ENCODE results near the gene FAM180A. TPM values are rescaled to one million over a fixed set of nuclear protein-coding genes. Genes with fewer than 3 reads are reported as not detected.

Gene FAM180A
- total and polyA plus RNA-seq, 8 donors = 0.08 to 5.8 (median 1.4) TPM; not detected in 4

DNA sequence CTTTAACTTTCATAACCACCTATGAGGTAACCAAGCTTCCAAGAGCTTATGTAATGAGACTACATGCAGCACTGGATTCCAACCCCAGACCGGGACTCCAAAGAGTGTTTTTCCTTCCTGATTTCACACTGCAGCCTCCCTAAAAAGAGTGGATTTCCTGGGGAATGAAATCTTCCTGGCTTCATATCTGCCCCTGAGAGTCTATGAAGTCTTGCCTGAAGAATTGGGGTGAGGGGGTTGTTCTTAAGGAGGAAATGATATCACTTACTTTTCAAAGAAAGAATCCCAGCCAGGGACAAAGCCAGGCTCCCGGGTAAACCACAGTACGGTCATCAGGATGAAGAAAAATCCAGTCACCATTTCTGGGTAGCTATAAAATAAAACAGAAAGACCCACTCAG, 56.6 kb downstream of the FAM180A start:
- WGBS, 5 donors = 62 to 88% (median 85%) methylated on average over 3 of the region's 3 CpGs
- Histone ChIP-seq H3K4me3 (no peak overlapping the region), H3K4me1 (no peaks in the 10 kb centered on the region), H3K27me3 (no peaks in the 10 kb centered on the region), H3K9me3 (no peaks in the 10 kb centered on the region), H3K27ac (no peak overlapping the region), H3K36me3 (peaks cover 0 to 66% (median 34%) of the 10 kb centered on the region in 4 donors)
- no peak for DNase-seq
- no peak for TF ChIP-seq POLR2AphosphoS5 (IDR thresholded peaks at IDR 0.05)
- no peak for TF ChIP-seq POLR2A (IDR thresholded peaks at IDR 0.05)
- TF ChIP-seq EP300 (IDR thresholded peaks at IDR 0.05) = no peak
- no peak for TF ChIP-seq CTCF (IDR thresholded peaks at IDR 0.05)
- intact Hi-C loops (cut with DNase I; ENCODE audit: low total_unique reads) = no loop called here

DNA sequence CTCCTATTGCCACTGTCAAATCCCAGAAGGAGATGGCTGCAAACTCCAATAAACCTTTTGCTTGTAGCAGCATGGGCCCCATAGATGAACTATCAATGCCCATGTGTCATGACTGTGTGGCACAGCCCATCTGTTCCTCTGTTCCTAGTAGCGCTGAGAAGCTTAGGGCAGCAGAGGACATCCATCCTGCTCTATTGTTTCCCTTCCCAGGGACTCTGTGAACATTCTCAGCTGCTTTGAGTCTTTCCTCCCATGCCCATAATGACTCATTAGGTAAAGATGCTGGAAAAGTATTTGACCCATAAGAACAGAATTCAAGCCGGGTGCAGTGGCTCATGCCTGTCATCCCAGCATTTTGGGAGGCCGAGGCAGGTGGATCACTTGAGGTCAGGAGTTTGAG, 58.0 kb downstream of the FAM180A start:
- intact Hi-C loops (cut with DNase I; ENCODE audit: low total_unique reads) = no loop called here
- WGBS, 5 donors = 94 to 97% (median 96%) methylated on average over 3 of the region's 3 CpGs
- H3K27me3 ChIP-seq = no peaks in the 10 kb centered on the region

GRCh38 chr7:135687466-135687865, 61.1 kb downstream of the FAM180A start:
- WGBS, 5 donors = 0 to 46% (median 0%) methylated on average over 1 of the region's 1 CpG
- Histone ChIP-seq H3K9me3 (no peaks in the 10 kb centered on the region), H3K27me3 (no peaks in the 10 kb centered on the region), H3K36me3 (peaks cover 0 to 40% (median 20%) of the 10 kb centered on the region in 4 donors), H3K4me3 (no peak overlapping the region), H3K4me1 (peaks cover 0 to 14% (median 9%) of the 10 kb centered on the region in 4 donors), H3K27ac (no peak overlapping the region)
- no peak for DNase-seq
- TF ChIP-seq POLR2A (IDR thresholded peaks at IDR 0.05) = no peak
- TF ChIP-seq CTCF (IDR thresholded peaks at IDR 0.05) = no peak
- no peak for TF ChIP-seq POLR2AphosphoS5 (IDR thresholded peaks at IDR 0.05)
- TF ChIP-seq EP300 (IDR thresholded peaks at IDR 0.05) = no peak
- intact Hi-C loops (cut with DNase I; ENCODE audit: low total_unique reads) = no loop called here

More for the DNA sequence above, 58.0 kb downstream of the FAM180A start:
- DNase-seq = no peak
- H3K9me3 ChIP-seq = no peaks in the 10 kb centered on the region
- H3K36me3 ChIP-seq = peaks cover 0 to 62% (median 34%) of the 10 kb centered on the region in 4 donors
- no peaks in the 10 kb centered on the region for H3K4me1 ChIP-seq
- no peak for TF ChIP-seq CTCF (IDR thresholded peaks at IDR 0.05)
- TF ChIP-seq EP300 (IDR thresholded peaks at IDR 0.05) = no peak
- no peak for TF ChIP-seq POLR2AphosphoS5 (IDR thresholded peaks at IDR 0.05)
- no peak for TF ChIP-seq POLR2A (IDR thresholded peaks at IDR 0.05)
- H3K27ac ChIP-seq = no peak overlapping the region
- H3K4me3 ChIP-seq = no peak overlapping the region

GRCh38 chr7:135685306-135686084, 63.1 kb downstream of the FAM180A start:
- Histone ChIP-seq H3K9me3 (no peaks in the 10 kb centered on the region), H3K4me1 (peaks cover 0 to 20% (median 9%) of the 10 kb centered on the region in 4 donors), H3K27me3 (no peaks in the 10 kb centered on the region), H3K27ac (no peak overlapping the region), H3K4me3 (no peak overlapping the region), H3K36me3 (peaks cover 0 to 31% (median 10%) of the 10 kb centered on the region in 4 donors)
- 87 to 92% (median 90%) methylated on average over 9 of the region's 9 CpGs for WGBS, 5 donors
- DNase-seq = no peak
- intact Hi-C loops (cut with DNase I; ENCODE audit: low total_unique reads) = no loop called here
- no peak for TF ChIP-seq POLR2AphosphoS5 (IDR thresholded peaks at IDR 0.05)
- no peak for TF ChIP-seq EP300 (IDR thresholded peaks at IDR 0.05)
- no peak for TF ChIP-seq POLR2A (IDR thresholded peaks at IDR 0.05)
- no peak for TF ChIP-seq CTCF (IDR thresholded peaks at IDR 0.05)

Measured in stomach (tissue), 9 donors.